GM18499 (cell line): ENCODE results near the gene ATL1.

Experiments
- ATAC-seq: cut with Tn5 transposase; IDR thresholded peaks from one replicate; pipeline ENCODE4 v1.9.1; 2021; ENCODE audit warnings: moderate number of reproducible peaks; ENCODE audit not compliant: insufficient read depth, unreplicated experiment

Gene ATL1

DNA sequence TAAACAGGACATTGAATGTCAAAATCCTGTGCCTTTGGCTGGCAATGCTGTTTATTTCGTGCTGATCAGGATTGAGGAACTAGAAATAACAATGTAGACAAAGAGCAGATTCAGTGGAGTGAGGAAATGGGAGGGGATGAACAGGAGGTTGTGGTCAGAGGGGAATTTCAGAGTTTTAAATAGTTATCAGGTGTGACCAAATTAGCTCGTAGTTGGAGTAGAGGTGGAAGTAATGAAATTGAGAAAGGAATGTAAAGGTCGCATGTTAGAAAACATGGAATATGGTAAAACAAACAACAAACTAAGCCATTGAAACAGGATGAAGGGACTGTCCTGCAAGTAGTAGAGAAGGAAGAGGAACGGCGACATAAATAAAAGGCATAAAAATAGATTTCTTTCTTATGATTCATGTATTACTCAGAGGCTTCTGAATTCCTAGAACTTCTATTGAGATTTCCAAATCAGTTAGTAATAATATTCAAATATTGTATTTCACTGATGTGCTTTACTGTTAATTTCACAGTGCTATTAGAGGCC lies 117.7 kb downstream of the ATL1 start:
- ATAC-seq, result no peak

GRCh38 chr14:50678163-50678562 lies 118.2 kb downstream of the ATL1 start:
- no peak for ATAC-seq

GRCh38 chr14:50679674-50680073 lies 119.7 kb downstream of the ATL1 start:
- ATAC-seq, result no peak
